GM12865 (cell line): Measurements from ENCODE around the gene SNX22.
"Not testable (repeated sequence)": the region's sequence is repeated elsewhere in the genome, so short reads cannot be mapped to it uniquely, and the experiment has no call there.

Experiments used
- DNase-seq: peaks from one replicate; pipeline ENCODE4 v3.0.0; 2010; ENCODE audit warnings: low read depth
- H3K4me3 ChIP-seq: 2 replicates; pipeline ENCODE4 v1.5.1; 2011; ENCODE audit warnings: mild to moderate bottlenecking, low read depth, low read length, control low read depth
- TF ChIP-seq, protein P1 (sequence below): IDR thresholded peaks from 2 replicates; pipeline ENCODE4 v1.5.1; 2011; ENCODE audit warnings: low read length, control low read depth, low read depth, inconsistent platforms; ENCODE audit not compliant: insufficient read depth; ENCODE audit errors: missing control alignments

The SNX22 gene

DNA sequence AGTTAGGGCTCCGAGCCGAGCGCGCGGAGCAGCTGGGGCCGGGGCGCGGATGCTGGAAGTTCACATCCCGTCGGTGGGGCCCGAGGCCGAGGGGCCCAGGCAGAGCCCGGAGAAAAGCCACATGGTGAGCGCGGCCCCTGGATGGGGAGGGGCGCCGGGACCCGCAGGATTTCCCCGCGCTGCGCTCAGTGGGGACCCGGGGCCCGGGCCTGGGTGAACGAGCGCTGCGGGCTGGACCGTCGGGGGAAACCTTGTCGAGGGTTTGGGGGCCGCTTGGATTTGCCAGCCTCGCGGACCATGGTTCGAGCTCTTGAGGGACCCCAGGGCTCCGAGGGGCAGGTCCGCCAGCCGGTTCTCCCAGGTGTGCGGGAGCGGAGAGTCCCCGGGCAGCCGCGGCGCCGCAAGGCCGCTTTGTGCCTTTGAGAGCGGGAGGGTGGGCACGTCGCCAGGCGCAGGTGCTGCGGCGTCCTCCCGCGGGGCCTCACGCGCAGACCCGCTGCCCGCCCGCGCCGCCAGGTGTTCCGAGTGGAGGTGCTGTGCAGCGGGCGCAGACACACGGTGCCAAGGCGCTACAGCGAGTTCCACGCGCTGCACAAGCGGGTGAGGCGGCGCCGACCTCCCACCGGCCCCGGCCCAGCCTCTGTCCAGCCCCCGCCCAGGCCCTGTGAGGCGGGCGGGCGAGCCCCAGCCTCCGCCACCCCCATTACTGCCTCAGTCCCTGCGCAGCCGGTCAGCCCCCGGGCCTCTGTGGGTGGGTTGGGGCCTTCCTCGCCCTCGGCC is at the start of gene SNX22:
TSS of gene SNX22 (plus strand) at position 5 of the 780 bp plus-strand sequence. CDS start at position 50, 45 bp downstream.
- TF ChIP-seq, protein P1, sequence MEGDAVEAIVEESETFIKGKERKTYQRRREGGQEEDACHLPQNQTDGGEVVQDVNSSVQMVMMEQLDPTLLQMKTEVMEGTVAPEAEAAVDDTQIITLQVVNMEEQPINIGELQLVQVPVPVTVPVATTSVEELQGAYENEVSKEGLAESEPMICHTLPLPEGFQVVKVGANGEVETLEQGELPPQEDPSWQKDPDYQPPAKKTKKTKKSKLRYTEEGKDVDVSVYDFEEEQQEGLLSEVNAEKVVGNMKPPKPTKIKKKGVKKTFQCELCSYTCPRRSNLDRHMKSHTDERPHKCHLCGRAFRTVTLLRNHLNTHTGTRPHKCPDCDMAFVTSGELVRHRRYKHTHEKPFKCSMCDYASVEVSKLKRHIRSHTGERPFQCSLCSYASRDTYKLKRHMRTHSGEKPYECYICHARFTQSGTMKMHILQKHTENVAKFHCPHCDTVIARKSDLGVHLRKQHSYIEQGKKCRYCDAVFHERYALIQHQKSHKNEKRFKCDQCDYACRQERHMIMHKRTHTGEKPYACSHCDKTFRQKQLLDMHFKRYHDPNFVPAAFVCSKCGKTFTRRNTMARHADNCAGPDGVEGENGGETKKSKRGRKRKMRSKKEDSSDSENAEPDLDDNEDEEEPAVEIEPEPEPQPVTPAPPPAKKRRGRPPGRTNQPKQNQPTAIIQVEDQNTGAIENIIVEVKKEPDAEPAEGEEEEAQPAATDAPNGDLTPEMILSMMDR: no peak
- H3K4me3 ChIP-seq: peak within 1 kb of the TSS; percentile 81
- DNase-seq: peak; percentile 53

DNA sequence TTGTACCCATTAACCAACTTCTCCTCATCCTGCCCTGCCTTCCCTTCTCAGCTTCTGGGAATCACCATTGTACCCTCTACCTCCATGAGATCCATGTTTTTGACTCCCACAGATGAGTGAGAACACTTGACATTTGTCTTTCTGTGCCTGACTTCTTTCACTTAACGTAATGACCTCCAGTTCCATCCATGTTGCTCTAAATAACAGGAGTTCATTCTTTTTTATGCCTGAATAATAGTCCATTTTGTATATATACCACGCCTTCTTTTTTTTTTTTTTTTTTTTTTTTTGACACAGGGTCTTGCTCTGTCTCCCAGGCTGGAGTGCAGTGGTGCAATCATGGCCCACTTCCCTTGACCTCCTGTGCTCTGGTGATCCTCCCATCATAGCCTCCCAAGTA is 49.0 kb upstream of the SNX22 start:
- TF ChIP-seq, protein P1: no peak
- DNase-seq: no peak
- H3K4me3 ChIP-seq: no peak overlapping the region

DNA sequence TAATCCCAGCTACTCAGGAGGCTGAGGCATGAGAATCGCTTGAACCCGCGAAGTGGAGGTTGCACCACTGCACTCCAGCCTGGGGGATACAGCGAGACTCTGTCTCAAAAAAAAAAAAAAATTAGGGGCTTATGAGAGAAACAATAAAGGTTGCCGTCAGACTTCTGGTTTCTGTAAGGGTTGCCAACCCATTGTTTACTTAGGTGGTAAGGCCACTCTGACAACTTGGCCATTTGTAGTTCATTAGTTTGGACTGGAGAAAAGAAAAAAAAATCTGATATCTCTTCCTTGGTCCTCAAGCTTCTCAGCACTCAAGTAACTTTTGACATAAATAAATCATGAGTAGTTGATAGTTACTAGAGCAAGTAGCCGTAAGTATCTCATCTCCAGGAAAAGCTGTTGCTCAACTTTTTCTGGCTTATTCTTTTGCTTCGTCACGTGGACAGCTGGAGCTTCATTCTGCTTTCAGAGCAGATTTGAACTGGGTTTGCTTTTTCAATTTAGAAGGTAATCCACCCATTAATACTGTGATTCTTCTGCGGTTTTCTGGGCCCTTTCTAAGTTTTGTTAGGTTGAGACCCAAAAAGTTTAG is 46.3 kb upstream of the SNX22 start:
- no peak for DNase-seq
- H3K4me3 ChIP-seq: no peak overlapping the region
- TF ChIP-seq, protein P1: no peak

DNA sequence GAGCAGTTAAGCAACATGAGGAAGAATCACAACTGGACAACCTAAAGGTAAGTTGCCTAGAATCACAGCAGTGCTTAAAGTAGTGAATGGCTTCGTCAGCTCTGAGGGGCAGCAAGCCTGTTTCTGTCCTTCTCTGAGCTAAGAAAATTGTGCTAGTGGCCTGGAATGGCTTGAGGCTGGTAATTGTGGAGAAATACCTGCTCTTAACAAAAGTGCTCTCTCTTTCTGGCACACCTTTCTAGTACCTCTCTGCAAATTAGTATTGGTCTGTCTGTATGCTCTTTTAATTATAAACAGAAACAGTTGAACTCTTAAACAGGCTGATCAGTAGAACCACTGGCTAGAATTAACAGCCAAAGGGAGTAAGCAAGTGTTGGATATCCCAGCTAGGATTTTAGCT is 44.2 kb upstream of the SNX22 start:
- no peak overlapping the region for H3K4me3 ChIP-seq
- DNase-seq: no peak
- TF ChIP-seq, protein P1: no peak

DNA sequence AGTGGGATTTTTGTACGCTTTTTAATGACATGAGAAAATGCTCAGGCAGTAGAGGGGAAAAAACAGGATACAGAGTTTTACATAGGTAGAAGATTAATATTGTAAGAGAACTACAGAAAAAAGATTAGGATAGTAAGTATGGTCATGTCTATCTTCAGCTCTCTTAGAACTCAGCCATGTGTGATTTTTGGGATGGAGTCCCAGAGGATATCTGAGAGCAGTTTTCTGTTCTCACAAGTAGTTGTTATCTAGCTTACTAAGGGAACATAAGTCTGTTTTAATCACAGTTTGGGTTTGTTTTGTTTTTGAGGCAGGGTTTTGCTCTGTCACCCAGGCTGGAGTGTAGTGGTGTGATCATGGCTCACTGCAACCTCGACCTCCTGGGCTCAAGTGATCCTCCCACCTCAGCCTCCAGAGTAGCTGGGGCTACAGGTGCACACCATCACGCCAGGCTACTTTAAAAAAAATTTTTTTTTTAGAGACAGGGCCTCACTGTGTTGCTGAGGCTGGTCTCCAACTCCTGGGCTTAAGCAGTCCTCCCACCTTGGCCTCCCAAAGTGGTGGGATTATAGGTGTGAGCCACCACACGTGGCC is 41.3 kb upstream of the SNX22 start:
- DNase-seq, H3K4me3 ChIP-seq: not testable (repeated sequence)

DNA sequence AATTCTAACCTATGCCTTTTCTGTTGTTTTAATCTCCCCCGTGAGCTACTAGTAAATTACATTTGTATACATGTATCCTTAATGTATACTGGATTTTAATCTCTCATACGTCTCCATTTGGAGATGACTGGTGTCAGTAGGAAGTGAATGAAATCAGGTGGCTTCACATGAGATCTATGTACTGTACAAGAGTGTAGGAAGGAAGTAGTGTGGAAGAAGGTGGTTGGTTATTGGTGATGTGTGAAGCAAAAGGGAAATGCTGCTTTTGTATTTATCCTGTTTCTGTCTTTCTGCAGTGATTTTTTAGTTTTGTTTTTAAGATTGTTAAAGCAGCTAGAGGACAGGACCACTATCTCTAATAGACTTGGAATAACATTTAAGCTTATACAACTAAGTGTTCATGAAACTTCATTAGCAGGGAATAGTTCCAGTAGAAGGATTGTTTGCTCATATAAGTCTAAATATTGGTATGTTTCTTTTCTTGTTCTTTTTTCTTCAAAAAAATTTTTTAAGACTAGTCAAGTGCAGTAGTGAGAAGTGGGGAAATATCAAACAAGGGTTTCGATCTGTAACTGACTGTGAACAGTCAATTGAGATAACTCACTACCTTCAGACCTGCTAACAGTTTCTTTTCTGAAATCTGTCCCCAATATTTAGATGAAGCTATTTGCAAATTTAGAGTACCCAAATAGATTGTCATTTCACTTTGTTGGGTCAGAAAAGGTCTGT is 40.4 kb upstream of the SNX22 start:
- no peak overlapping the region for H3K4me3 ChIP-seq
- TF ChIP-seq, protein P1: no peak
- peak; percentile 56 for DNase-seq

DNA sequence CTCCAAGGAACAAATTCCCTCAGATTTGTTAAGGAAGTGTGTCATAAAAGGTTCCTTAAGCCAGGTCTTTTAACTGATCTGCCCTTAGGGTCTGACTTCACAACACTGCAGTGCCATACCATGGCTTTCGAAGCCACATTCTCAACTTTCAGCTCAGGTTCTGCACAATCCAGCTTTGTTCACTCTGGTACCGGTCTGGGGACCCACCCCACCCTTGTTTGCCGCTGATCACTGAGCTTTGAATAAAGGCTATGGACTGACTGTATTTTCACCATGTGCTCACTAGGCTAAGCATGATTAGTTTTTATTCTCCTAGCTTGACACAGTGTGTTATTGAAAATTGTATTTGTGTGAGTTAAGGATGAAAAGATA is 39.9 kb upstream of the SNX22 start:
- no peak for DNase-seq
- H3K4me3 ChIP-seq: no peak overlapping the region
- TF ChIP-seq, protein P1: no peak
